ENCODE data around the gene NKAIN2.

GRCh38 chr6:124436803-124437202 is 633.1 kb downstream of the NKAIN2 start:
- TF ChIP-seq CTCF (IDR thresholded peaks at IDR 0.05; ENCODE audit: low read depth, low read length), result no peak
- TF ChIP-seq POLR2A (IDR thresholded peaks at IDR 0.05; ENCODE audit: extremely low read depth, insufficient read length), result no peak
- no peak for TF ChIP-seq MAX (IDR thresholded peaks at IDR 0.05; ENCODE audit: low read depth, low read length)
- no peak for TF ChIP-seq MYC (IDR thresholded peaks at IDR 0.05; ENCODE audit: low read depth, low read length)
